Caco-2 (cell line): ENCODE results near the gene AHRR. TPM values are rescaled to one million over a fixed set of nuclear protein-coding genes. Genes with fewer than 3 reads are reported as not detected.

ENCODE experiments used
- BruUV-seq: library from RNA; stranded (reverse); fragments of 400-500 nt; replicated peaks from 2 replicates; lab custom pipeline; 2021; lab: Mats Ljungman, UMichigan
- CTCF ChIA-PET: fragments of 300-600 bp; sonication (Branson Sonifier 250); formaldehyde crosslinking; loops from one replicate; lab custom pipeline; 2022; ENCODE audit warnings: antibody characterized with exemption; lab: Charles Lee
- POLR2A ChIA-PET: fragments of 300-600 bp; sonication (Branson Sonifier 250); formaldehyde crosslinking; loops from one replicate; lab custom pipeline; 2022; ENCODE audit warnings: antibody characterized with exemption; lab: Charles Lee
- DNase-seq, 2 experiments: peaks; one replicate each; pipeline versions ENCODE4 v3.0.0 to v3.0.0-alpha.2; 2020 to 2022
- H3K27me3 ChIP-seq: replicated peaks from 2 replicates; pipeline ENCODE4 v1.6.0; 2011; ENCODE audit warnings: low read length; ENCODE audit not compliant: control insufficient read depth, insufficient read depth
- H3K36me3 ChIP-seq: 2 replicates; pipeline ENCODE4 v1.5.1; 2011; ENCODE audit warnings: low read length; ENCODE audit not compliant: control insufficient read depth, insufficient read depth
- H3K4me1 ChIP-seq: fragments of 250-450 bp; sonication (Bioruptor Pico); 2 replicates; pipeline ENCODE4 v1.5.1; 2020; ENCODE audit warnings: mild to moderate bottlenecking
- H3K4me3 ChIP-seq: 2 replicates; pipeline ENCODE4 v1.5.1; 2011; ENCODE audit warnings: low read depth, mild to moderate bottlenecking, control low read depth, low read length
- H3K9me3 ChIP-seq: fragments of 250-450 bp; sonication (Bioruptor Pico); 2 replicates; pipeline ENCODE4 v1.5.1; 2020; ENCODE audit warnings: mild to moderate bottlenecking, moderate library complexity
- H3K27ac Mint-ChIP-seq: one replicate; pipeline ENCODE4 v1.8.0; 2022; ENCODE audit warnings: mixed read lengths; ENCODE audit not compliant: unreplicated experiment
- H3K27me3 Mint-ChIP-seq: one replicate; pipeline ENCODE4 v1.8.0; 2022; ENCODE audit warnings: mixed read lengths; ENCODE audit not compliant: insufficient read depth, unreplicated experiment
- H3K36me3 Mint-ChIP-seq: one replicate; pipeline ENCODE4 v1.8.0; 2022; ENCODE audit warnings: mild to moderate bottlenecking, mixed read lengths; ENCODE audit not compliant: insufficient read depth, unreplicated experiment
- H3K4me1 Mint-ChIP-seq: one replicate; pipeline ENCODE4 v1.8.0; 2022; ENCODE audit warnings: low read depth, mixed read lengths; ENCODE audit not compliant: unreplicated experiment
- H3K4me3 Mint-ChIP-seq: one replicate; pipeline ENCODE4 v1.8.0; 2022; ENCODE audit warnings: mild to moderate bottlenecking, moderate library complexity, mixed read lengths; ENCODE audit not compliant: unreplicated experiment
- H3K9me3 Mint-ChIP-seq: one replicate; pipeline ENCODE4 v1.8.0; 2022; ENCODE audit warnings: mixed read lengths; ENCODE audit not compliant: unreplicated experiment
- intact Hi-C: fragments of 100-400 bp; cut with micrococcal nuclease; formaldehyde crosslinking; loops from one replicate; pipeline ENCODE4 v1.10.0; 2022; ENCODE audit not compliant: unreplicated experiment
- total RNA-seq: library from RNA; stranded (reverse); gene quantifications from 2 replicates; pipeline ENCODE4 v1.2.3, GENCODE V29; 2022
- TF ChIP-seq, protein P1 (sequence below), 2 experiments: fragments of 200-600 bp in 1 of 2; IDR thresholded peaks; 1 replicate in 1 of 2; 2 replicates in 1 of 2; pipeline versions ENCODE4 v1.5.1 to v1.8.0; 2011 to 2022; ENCODE audit warnings: antibody characterized with exemption in 1 of 2, control low read depth in 1 of 2, inconsistent platforms in 1 of 2, low read depth in 1 of 2, low read length in 1 of 2, mild to moderate bottlenecking in 1 of 2, moderate library complexity in 1 of 2; ENCODE audit not compliant: insufficient read depth in 1 of 2, severe bottlenecking in 1 of 2, unreplicated experiment in 1 of 2

Gene AHRR
- total RNA-seq, 1 experiment from 2014 or later = 1.1 TPM

DNA sequence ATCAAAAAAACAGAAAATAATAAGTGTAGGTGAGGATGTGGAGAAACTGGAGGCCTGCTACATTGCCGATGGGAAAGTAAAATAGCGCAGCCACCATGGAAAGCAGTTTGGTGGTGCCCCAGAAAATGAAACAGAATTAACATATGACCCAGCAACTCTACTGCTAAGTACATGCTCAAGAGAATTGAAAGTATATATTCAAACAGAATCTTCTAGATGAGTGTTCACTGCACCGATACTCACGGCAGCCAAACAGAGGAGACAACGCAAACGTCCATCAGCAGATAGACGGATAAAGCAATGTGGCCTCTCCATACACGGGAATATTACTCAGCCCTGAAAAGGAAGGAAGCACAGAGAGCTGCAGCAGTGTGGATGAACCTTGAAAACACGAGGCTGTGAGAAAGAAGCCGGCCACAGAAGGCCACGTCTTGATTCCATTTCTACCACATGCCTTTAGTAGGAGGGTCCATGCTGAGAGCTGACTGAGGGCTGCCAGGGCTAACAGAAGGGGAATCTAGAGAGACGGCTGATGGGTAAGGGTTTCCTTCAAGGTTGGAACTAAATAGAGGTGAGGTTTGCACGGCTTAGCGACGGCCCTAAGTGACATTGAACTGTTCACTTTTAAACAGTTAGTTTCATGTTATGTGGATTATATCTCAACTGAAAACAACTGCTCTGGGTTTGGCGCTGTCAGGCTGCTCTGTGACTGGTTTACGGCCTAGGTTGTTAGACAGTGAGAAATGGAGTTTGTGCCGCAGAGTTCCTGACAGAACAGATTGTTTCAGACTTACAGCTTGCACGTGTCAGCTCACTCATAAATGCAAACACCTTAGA, 29.8 kb downstream of the AHRR start:
- DNase-seq = no peak
- Mint-ChIP-seq H3K4me1 (no peaks in the 10 kb centered on the region), H3K9me3 (no peaks in the 10 kb centered on the region), H3K27ac (no peak overlapping the region), H3K27me3 (no peaks in the 10 kb centered on the region), H3K4me3 (no peak overlapping the region), H3K36me3 (no peaks in the 10 kb centered on the region)
- ChIA-PET CTCF (no interaction called here), POLR2A (no interaction called here)
- TF ChIP-seq, protein P1, sequence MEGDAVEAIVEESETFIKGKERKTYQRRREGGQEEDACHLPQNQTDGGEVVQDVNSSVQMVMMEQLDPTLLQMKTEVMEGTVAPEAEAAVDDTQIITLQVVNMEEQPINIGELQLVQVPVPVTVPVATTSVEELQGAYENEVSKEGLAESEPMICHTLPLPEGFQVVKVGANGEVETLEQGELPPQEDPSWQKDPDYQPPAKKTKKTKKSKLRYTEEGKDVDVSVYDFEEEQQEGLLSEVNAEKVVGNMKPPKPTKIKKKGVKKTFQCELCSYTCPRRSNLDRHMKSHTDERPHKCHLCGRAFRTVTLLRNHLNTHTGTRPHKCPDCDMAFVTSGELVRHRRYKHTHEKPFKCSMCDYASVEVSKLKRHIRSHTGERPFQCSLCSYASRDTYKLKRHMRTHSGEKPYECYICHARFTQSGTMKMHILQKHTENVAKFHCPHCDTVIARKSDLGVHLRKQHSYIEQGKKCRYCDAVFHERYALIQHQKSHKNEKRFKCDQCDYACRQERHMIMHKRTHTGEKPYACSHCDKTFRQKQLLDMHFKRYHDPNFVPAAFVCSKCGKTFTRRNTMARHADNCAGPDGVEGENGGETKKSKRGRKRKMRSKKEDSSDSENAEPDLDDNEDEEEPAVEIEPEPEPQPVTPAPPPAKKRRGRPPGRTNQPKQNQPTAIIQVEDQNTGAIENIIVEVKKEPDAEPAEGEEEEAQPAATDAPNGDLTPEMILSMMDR (IDR thresholded peaks at IDR 0.05; ENCODE audit: insufficient read depth in 1 of 2, low read depth in 1 of 2, low read length in 1 of 2, severe bottlenecking in 1 of 2, unreplicated experiment in 1 of 2) = no peak
- intact Hi-C loops = no loop called here
- no peaks in the 10 kb centered on the region for H3K9me3 ChIP-seq
- no peaks in the 10 kb centered on the region for H3K27me3 ChIP-seq
- no peaks in the 10 kb centered on the region for H3K4me1 ChIP-seq
- no TSS peak for BruUV-seq
- H3K36me3 ChIP-seq = no peaks in the 10 kb centered on the region
- H3K4me3 ChIP-seq = no peak overlapping the region

- intact Hi-C loops = no loop called here
- Histone ChIP-seq H3K4me1 (no peaks in the 10 kb centered on the region), H3K9me3 (no peaks in the 10 kb centered on the region), H3K4me3 (no peak overlapping the region), H3K27me3 (no peaks in the 10 kb centered on the region), H3K36me3 (no peaks in the 10 kb centered on the region)
- TF ChIP-seq, protein P1 (IDR thresholded peaks at IDR 0.05; ENCODE audit: insufficient read depth in 1 of 2, low read depth in 1 of 2, low read length in 1 of 2, severe bottlenecking in 1 of 2, unreplicated experiment in 1 of 2) = no peak
- no TSS peak for BruUV-seq
- Mint-ChIP-seq H3K9me3 (no peaks in the 10 kb centered on the region), H3K36me3 (no peaks in the 10 kb centered on the region), H3K4me1 (no peaks in the 10 kb centered on the region), H3K27ac (no peak overlapping the region), H3K27me3 (no peaks in the 10 kb centered on the region), H3K4me3 (no peak overlapping the region)
- ChIA-PET CTCF (no interaction called here), POLR2A (no interaction called here)
- DNase-seq = no peak
Measured at GRCh38 chr5:351921-352245, 30.4 kb downstream of the AHRR start.

DNA sequence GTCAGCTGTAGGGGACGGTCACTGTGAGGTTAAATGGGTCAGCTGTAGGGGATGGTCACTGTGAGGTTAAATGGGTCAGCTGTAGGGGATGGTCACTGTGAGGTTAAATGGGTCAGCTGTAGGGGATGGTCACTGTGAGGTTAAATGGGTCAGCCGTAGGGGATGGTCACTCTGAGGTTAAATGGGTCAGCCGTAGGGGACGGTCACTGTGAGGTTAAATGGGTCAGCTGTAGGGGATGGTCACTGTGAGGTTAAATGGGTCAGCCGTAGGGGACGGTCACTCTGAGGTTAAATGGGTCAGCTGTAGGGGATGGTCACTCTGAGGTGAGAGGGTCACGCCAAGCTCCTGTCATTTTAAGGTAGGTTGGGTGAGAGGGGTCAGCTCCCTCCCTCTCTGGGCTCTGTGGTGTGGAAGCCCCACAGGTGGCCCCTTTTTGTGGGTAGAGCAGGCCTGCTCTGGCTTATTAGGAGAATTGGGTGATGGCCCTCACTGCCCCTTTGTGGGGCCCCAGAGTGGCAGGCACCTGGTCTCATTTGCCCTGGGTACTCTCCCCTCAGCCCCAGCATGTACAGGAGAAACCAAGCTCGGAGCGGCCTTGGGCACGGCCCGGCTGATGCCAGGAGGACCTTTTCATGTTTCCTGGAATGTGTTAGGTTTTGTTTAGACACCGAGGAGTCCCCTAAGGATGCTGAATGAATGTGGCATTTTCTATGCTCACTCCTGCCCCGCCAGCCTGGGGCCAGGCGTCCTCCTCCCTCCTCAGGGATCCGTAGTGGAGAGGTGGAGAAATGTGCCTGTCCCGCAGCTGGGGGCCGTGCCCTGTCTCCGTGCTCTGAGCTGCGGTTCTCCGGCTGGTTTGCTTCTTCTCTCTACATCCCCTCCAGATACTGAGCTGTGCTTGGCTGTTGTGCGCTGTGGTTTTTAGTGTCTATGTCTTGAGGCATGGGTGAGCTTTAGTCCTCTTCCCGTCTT, 31.4 kb downstream of the AHRR start:
- Mint-ChIP-seq H3K4me3 (no peak overlapping the region), H3K4me1 (no peaks in the 10 kb centered on the region), H3K36me3 (no peaks in the 10 kb centered on the region), H3K9me3 (no peaks in the 10 kb centered on the region), H3K27me3 (no peaks in the 10 kb centered on the region), H3K27ac (no peak overlapping the region)
- intact Hi-C loops = no loop called here
- Histone ChIP-seq H3K9me3 (no peaks in the 10 kb centered on the region), H3K4me1 (no peaks in the 10 kb centered on the region), H3K4me3 (no peak overlapping the region), H3K27me3 (no peaks in the 10 kb centered on the region), H3K36me3 (no peaks in the 10 kb centered on the region)
- ChIA-PET POLR2A (no interaction called here), CTCF (interaction anchor here (0.7 kb wide), 1 partner anchor 15 kb away, joined by 3 read pairs; no protein-coding TSS in a partner anchor)
- TF ChIP-seq, protein P1 (IDR thresholded peaks at IDR 0.05; ENCODE audit: insufficient read depth in 1 of 2, low read depth in 1 of 2, low read length in 1 of 2, severe bottlenecking in 1 of 2, unreplicated experiment in 1 of 2) = no peak
- BruUV-seq = no TSS peak
- DNase-seq = no peak
